Skeletal muscle cell (primary cell): ENCODE measurements around the gene P2RY1.
"Not testable (repeated sequence)": the region's sequence is repeated elsewhere in the genome, so short reads cannot be mapped to it uniquely, and the experiment has no call there.

Experiments
- DNase-seq: peaks from one replicate; pipeline ENCODE4 v3.0.0-alpha.2; 2010; ENCODE audit warnings: low read depth
- H3K4me3 ChIP-seq: 2 replicates; pipeline ENCODE4 v1.5.1; 2011; ENCODE audit warnings: low read depth, mild to moderate bottlenecking, control low read depth, low read length, moderate library complexity

Gene P2RY1

GRCh38 chr3:152835601-152836102 is 721 bp downstream of the P2RY1 start:
- no peak for DNase-seq
- H3K4me3 ChIP-seq = peak overlapping the region; percentile 66

DNA sequence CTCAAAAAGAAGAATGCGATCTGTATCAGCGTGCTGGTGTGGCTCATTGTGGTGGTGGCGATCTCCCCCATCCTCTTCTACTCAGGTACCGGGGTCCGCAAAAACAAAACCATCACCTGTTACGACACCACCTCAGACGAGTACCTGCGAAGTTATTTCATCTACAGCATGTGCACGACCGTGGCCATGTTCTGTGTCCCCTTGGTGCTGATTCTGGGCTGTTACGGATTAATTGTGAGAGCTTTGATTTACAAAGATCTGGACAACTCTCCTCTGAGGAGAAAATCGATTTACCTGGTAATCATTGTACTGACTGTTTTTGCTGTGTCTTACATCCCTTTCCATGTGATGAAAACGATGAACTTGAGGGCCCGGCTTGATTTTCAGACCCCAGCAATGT is 1.3 kb downstream of the P2RY1 start:
- no peak for DNase-seq
- H3K4me3 ChIP-seq = no peak overlapping the region

DNA sequence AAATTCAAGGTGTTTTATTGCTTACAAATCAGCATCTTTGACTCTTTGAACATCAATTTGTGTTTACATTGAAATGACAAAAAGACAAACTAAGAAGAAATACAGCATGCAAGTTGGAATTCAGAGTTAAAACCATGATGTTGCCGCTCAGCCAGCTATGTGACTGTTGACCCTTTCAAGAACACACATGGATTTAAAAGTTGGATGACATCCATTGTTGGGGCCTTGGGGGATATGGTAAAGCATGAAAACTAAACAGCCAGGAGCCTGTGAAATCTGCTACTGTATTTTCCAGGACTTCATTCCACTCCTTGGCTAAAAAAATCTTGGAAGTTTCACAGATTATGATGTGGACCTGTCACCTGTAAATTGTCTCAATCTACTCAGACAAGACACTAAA is 4.6 kb downstream of the P2RY1 start:
- no peak overlapping the region for H3K4me3 ChIP-seq
- DNase-seq = no peak

GRCh38 chr3:152841131-152841530 is 6.2 kb downstream of the P2RY1 start:
- DNase-seq = no peak
- H3K4me3 ChIP-seq = no peak overlapping the region

DNA sequence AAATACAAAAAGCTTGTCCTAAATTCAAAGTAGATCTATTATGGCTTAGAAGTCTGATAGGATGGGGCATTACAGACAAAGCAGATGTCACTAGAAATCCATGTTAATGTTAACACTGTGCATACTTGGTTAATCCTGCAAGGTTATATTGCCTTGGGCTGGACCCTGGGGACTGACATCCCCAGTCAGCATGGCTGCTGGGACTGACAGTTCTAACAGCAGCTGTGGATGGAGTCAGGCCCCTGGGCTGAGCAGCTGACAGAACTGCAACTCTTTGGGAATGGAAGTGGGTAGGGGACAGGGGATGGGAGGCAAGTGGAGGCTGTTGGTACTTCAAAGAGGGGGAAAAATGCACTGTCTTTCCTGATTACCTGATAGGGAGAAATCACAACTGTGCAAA is 7.5 kb downstream of the P2RY1 start:
- no peak for DNase-seq
- H3K4me3 ChIP-seq = no peak overlapping the region

- no peak overlapping the region for H3K4me3 ChIP-seq
- DNase-seq = no peak
Measured at GRCh38 chr3:152843955-152844354, 9.0 kb downstream of the P2RY1 start.

GRCh38 chr3:152846572-152847202 is 11.8 kb downstream of the P2RY1 start:
- H3K4me3 ChIP-seq, DNase-seq: not testable (repeated sequence)

GRCh38 chr3:152847599-152847998 is 12.7 kb downstream of the P2RY1 start:
- not testable (repeated sequence) for H3K4me3 ChIP-seq, DNase-seq

DNA sequence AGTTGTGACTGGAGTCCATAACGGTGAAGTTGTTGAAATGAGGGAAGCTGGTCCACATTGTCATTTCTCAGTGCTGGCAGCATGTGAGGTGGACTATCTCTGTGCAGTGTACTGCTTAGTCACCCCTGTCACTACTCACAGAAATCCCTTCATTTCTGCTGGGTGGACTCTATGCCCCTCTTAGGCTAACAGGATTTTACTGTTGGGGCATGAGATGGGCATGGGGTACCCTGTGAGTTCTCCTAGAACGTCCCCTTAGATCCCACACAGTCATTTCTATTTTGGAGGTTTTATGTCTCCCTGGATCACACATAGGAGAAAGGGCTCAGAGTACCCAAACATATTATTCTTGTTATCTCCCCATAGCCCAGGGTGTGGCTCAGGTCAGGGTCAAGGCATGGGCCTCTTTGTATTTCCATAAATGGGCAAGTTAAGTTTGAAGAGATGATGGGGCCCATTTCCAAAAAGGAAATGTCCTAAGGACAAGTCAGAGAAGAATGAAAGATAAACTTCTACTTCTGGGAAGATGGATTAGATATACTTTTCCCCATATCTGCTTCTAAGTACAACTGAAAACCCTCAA is 15.2 kb downstream of the P2RY1 start:
- no peak for DNase-seq
- no peak overlapping the region for H3K4me3 ChIP-seq

- H3K4me3 ChIP-seq = no peak overlapping the region
- DNase-seq = no peak
Measured at GRCh38 chr3:152853196-152853595, 18.3 kb downstream of the P2RY1 start.

DNA sequence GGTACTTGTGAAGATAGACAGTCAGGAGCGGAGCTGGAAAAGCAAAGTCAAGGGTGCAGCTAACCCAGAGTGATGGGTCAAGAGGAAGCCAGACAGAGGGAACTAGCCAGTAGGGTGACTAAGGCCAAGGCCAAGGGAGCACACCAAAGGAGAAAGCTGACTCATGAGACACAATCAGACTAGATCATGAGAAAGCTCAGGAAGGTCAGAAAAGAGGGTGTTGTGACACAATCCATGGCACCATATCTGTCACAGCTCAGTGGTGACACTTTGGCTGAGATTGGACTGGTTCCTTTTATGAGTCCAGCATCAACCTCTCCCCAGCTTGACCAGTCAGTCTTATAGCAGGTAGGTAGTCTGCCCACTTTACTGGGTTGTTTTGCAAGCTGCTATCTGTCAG is 22.2 kb downstream of the P2RY1 start:
- no peak for DNase-seq
- H3K4me3 ChIP-seq = no peak overlapping the region

- H3K4me3 ChIP-seq = no peak overlapping the region
- no peak for DNase-seq
Measured at GRCh38 chr3:152858170-152858800, 23.4 kb downstream of the P2RY1 start.

GRCh38 chr3:152860736-152861135 is 25.8 kb downstream of the P2RY1 start:
- DNase-seq = no peak
- no peak overlapping the region for H3K4me3 ChIP-seq

- H3K4me3 ChIP-seq = no peak overlapping the region
- DNase-seq = no peak
Measured at GRCh38 chr3:152865668-152866245, 30.8 kb downstream of the P2RY1 start.

DNA sequence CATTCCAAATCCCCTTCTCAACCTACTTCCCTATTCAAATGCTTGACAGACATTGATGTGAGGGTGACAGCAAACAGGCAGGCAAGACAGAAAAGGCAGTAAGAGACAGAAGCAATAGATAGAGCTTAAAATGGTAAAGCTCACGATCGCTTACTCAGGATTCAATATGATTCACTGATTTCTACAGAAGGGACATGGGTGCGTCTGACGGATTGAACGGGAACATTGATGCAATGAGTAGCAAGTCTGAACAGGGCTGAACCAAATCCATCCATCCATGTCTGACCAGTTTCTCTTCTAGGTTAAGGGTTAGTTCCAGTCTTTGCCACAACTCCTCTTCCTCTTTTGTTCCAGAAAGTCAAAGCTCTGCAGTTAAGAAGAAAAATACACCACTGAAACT is 35.1 kb downstream of the P2RY1 start:
- no peak for DNase-seq
- no peak overlapping the region for H3K4me3 ChIP-seq

GRCh38 chr3:152873314-152873713 is 38.4 kb downstream of the P2RY1 start:
- DNase-seq, H3K4me3 ChIP-seq: not testable (repeated sequence)

DNA sequence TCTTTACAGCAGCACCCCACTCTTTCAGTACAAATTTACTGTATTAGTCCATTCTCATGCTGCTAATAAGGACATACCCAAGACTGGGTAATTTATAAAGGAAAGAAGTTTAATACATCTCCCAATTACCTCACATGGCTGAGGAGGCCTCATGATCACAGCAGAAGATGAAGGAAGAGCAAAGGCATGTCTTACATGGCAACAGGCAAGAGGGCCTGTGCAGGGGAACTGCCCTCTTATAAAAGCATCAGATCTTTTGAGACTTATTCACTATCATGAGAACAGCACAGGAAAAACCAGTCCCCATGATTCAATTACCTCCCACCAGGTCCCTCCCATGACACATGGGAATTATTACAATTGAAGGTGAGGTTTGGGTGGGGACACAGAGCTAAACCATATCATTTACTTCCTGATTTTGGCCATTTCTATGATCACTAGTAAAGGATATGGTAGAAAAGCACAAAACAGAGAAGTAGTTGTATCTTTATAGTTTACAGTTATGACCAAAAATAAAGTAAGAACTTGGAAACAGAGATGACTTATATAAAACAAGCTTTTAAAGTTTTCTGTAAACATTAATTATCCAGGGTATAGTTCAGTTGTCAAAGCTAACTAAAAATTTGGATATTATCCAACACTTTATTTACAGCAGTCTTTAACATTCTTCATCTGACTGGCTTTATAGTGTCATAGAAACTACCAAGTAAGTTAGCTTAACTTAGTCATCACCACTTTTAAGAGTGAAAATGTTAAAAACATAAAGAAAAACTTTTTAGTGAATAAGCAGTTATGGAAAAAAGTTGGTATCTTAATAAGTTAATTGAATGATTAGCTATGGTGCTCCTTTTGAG is 40.2 kb downstream of the P2RY1 start:
- DNase-seq = no peak
- H3K4me3 ChIP-seq = no peak overlapping the region

GRCh38 chr3:152879130-152879789 is 44.3 kb downstream of the P2RY1 start:
- H3K4me3 ChIP-seq = no peak overlapping the region
- DNase-seq = no peak

GRCh38 chr3:152879790-152880174 is 44.9 kb downstream of the P2RY1 start:
- no peak overlapping the region for H3K4me3 ChIP-seq
- DNase-seq = no peak
